Loucy (cell line): Measurements from ENCODE around the gene MSMO1.

ENCODE experiments used
- H2AFZ ChIP-seq: fragments of 200-600 bp; sonication (generic); 2 replicates; pipeline ENCODE4 v1.6.0; 2016; ENCODE audit warnings: antibody characterized with exemption, mild to moderate bottlenecking, low read length, moderate library complexity
- H3F3A ChIP-seq: fragments of 200-600 bp; 2 replicates; pipeline ENCODE4 v1.6.0; 2016; ENCODE audit warnings: antibody characterized with exemption, low read depth, mild to moderate bottlenecking
- H3K27me3 ChIP-seq: fragments of 200-600 bp; sonication (generic); 2 replicates; pipeline ENCODE4 v1.6.1; 2014; ENCODE audit warnings: low read length, mild to moderate bottlenecking; ENCODE audit not compliant: insufficient read depth, poor library complexity, severe bottlenecking
- H3K36me3 ChIP-seq: fragments of 200-600 bp; sonication (generic); 2 replicates; pipeline ENCODE4 v1.6.1; 2016; ENCODE audit warnings: low read length; ENCODE audit not compliant: insufficient read depth
- H3K4me1 ChIP-seq: fragments of 200-600 bp; sonication (generic); 2 replicates; pipeline ENCODE4 v1.5.1; 2014; ENCODE audit warnings: low read length, mild to moderate bottlenecking; ENCODE audit not compliant: insufficient read depth, poor library complexity, severe bottlenecking
- H3K4me2 ChIP-seq: fragments of 200-600 bp; sonication (generic); 2 replicates; pipeline ENCODE4 v1.6.0; 2014; ENCODE audit warnings: antibody characterized with exemption, low read length, low read depth, mild to moderate bottlenecking; ENCODE audit not compliant: poor library complexity, severe bottlenecking
- H3K4me3 ChIP-seq: fragments of 200-600 bp; sonication (generic); 2 replicates; pipeline ENCODE4 v1.5.1; 2014; ENCODE audit warnings: low read length, mild to moderate bottlenecking, mixed read lengths; ENCODE audit not compliant: poor library complexity, severe bottlenecking
- H3K79me2 ChIP-seq: fragments of 200-600 bp; sonication (generic); 2 replicates; pipeline ENCODE4 v1.6.1; 2014; ENCODE audit warnings: low read length; ENCODE audit not compliant: insufficient read depth
- H3K9ac ChIP-seq: fragments of 200-600 bp; sonication (generic); 2 replicates; pipeline ENCODE4 v1.6.0; 2014; ENCODE audit warnings: mild to moderate bottlenecking, low read depth, low read length, moderate library complexity; ENCODE audit not compliant: poor library complexity, severe bottlenecking
- H3K9me2 ChIP-seq: fragments of 200-600 bp; sonication (generic); replicated peaks from 2 replicates; pipeline ENCODE4 v1.6.1; 2016; ENCODE audit warnings: low read depth, low read length, mixed read lengths
- H3K9me3 ChIP-seq: fragments of 200-600 bp; sonication (generic); 2 replicates; pipeline ENCODE4 v1.6.1; 2014; ENCODE audit warnings: mild to moderate bottlenecking, antibody characterized with exemption, low read length, low read depth; ENCODE audit not compliant: insufficient read depth
- H4K20me1 ChIP-seq: fragments of 200-600 bp; sonication (generic); 2 replicates; pipeline ENCODE4 v1.6.0; 2014; ENCODE audit warnings: antibody characterized with exemption, low read length, mild to moderate bottlenecking; ENCODE audit not compliant: insufficient read depth, poor library complexity, severe bottlenecking
- CTCF ChIP-seq: fragments of 200-600 bp; sonication (generic); conservative IDR thresholded peaks from 2 replicates; pipeline ENCODE4 v1.5.1; 2014; ENCODE audit warnings: mild to moderate bottlenecking, antibody characterized with exemption, low read length
- EZH2phosphoT487 ChIP-seq: fragments of 200-600 bp; IDR thresholded peaks from 2 replicates; pipeline ENCODE4 v1.6.1; 2018; ENCODE audit warnings: antibody characterized with exemption, mild to moderate bottlenecking, moderate library complexity, borderline replicate concordance

MSMO1 gene

GRCh38 chr4:165382640-165383039 lies 55.2 kb downstream of the MSMO1 start:
- H4K20me1 ChIP-seq, result no peaks in the 10 kb centered on the region
- no peak overlapping the region for H2AFZ ChIP-seq
- no peak overlapping the region for H3K4me2 ChIP-seq
- no peaks in the 10 kb centered on the region for H3K9me3 ChIP-seq
- no peak for TF ChIP-seq EZH2phosphoT487
- no peak for TF ChIP-seq CTCF
- no peak overlapping the region for H3K9ac ChIP-seq
- H3K4me1 ChIP-seq, result no peaks in the 10 kb centered on the region
- H3F3A ChIP-seq, result no peaks in the 10 kb centered on the region
- H3K36me3 ChIP-seq, result no peaks in the 10 kb centered on the region
- H3K27me3 ChIP-seq, result peaks cover 36% of the 10 kb centered on the region
- no peaks in the 10 kb centered on the region for H3K79me2 ChIP-seq
- no peaks in the 10 kb centered on the region for H3K9me2 ChIP-seq
- H3K4me3 ChIP-seq, result no peak overlapping the region

GRCh38 chr4:165383591-165384073 lies 56.2 kb downstream of the MSMO1 start:
- Histone ChIP-seq H3K27me3 (peaks cover 36% of the 10 kb centered on the region), H2AFZ (no peak overlapping the region), H3K9me2 (no peaks in the 10 kb centered on the region), H4K20me1 (no peaks in the 10 kb centered on the region), H3K4me1 (no peaks in the 10 kb centered on the region), H3K9me3 (no peaks in the 10 kb centered on the region), H3F3A (no peaks in the 10 kb centered on the region), H3K79me2 (no peaks in the 10 kb centered on the region), H3K9ac (no peak overlapping the region), H3K36me3 (no peaks in the 10 kb centered on the region), H3K4me2 (no peak overlapping the region), H3K4me3 (no peak overlapping the region)
- TF ChIP-seq EZH2phosphoT487 (no peak), CTCF (no peak)

- H3K9me2 ChIP-seq, result no peaks in the 10 kb centered on the region
- H3F3A ChIP-seq, result no peaks in the 10 kb centered on the region
- peaks cover 38% of the 10 kb centered on the region for H3K27me3 ChIP-seq
- H3K9me3 ChIP-seq, result no peaks in the 10 kb centered on the region
- H3K4me3 ChIP-seq, result no peak overlapping the region
- TF ChIP-seq EZH2phosphoT487, result no peak
- TF ChIP-seq CTCF, result no peak
- H4K20me1 ChIP-seq, result no peaks in the 10 kb centered on the region
- H3K4me1 ChIP-seq, result no peaks in the 10 kb centered on the region
- H3K36me3 ChIP-seq, result no peaks in the 10 kb centered on the region
- no peak overlapping the region for H3K4me2 ChIP-seq
- no peak overlapping the region for H2AFZ ChIP-seq
- H3K79me2 ChIP-seq, result no peaks in the 10 kb centered on the region
- H3K9ac ChIP-seq, result no peak overlapping the region
These were observed 56.7 kb downstream of the MSMO1 start for GRCh38 chr4:165384186-165384585.
